BJ (cell line): ENCODE data around the gene GREM2. TPM values are rescaled to one million over a fixed set of nuclear protein-coding genes. Genes with fewer than 3 reads are reported as not detected.

Experiments used
- CTCF ChIA-PET: fragments of 350-600 bp; formaldehyde crosslinking; extraction: SDS; loops from one replicate; lab custom pipeline; 2021; ENCODE audit warnings: antibody characterized with exemption, inconsistent platforms; lab: Yijun Ruan, JAX
- POLR2A ChIA-PET: fragments of 300-600 bp; sonication (Branson Sonifier 250); formaldehyde crosslinking; extraction: SDS; loops from one replicate; lab custom pipeline; 2021; ENCODE audit warnings: antibody characterized with exemption; lab: Charles Lee
- DNase-seq: peaks from one replicate; pipeline ENCODE4 v3.0.0-alpha.2; 2011; ENCODE audit warnings: low read depth
- H3K27me3 ChIP-seq: 2 replicates; pipeline ENCODE4 v1.6.0; 2011; ENCODE audit warnings: low read length; ENCODE audit not compliant: control insufficient read depth, insufficient read depth
- H3K36me3 ChIP-seq: 2 replicates; pipeline ENCODE4 v1.5.1; 2011; ENCODE audit warnings: low read length; ENCODE audit not compliant: control insufficient read depth, insufficient read depth
- H3K4me3 ChIP-seq: 2 replicates; pipeline ENCODE4 v1.5.1; 2011; ENCODE audit warnings: low read depth, mild to moderate bottlenecking, control low read depth, low read length
- polyA plus RNA-seq: library from polyadenylated mRNA; depleted of rRNA; stranded (reverse); fragments of >200 nt; gene quantifications from 2 replicates; pipeline ENCODE4 v1.2.3, GENCODE V29; 2011
- TF ChIP-seq, protein P1 (sequence below): IDR thresholded peaks from 2 replicates; pipeline ENCODE4 v1.5.1; 2011; ENCODE audit warnings: low read depth, mild to moderate bottlenecking, control low read depth, inconsistent platforms, low read length, moderate library complexity; ENCODE audit not compliant: insufficient read depth

Gene GREM2
- polyA plus RNA-seq, 1 experiment, result 5.6 TPM

DNA sequence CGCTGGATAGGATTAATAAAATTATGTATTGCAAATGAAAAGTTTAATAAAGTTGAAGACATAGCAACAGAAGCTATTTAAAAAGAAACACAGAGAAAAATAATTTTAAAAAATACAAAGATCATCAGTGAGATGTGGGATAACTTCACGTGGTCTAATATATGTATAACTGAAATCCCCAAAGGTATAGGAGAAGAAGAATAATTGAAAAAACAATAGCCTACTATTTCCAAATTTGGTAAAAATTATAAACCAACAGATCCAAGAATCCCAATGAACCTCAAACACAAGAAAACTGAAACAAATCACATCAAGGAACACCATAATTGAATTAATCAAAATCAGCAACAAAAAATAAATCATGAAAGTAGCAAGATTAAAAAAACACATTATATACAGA lies 44.9 kb downstream of the GREM2 start:
- Histone ChIP-seq H3K27me3 (no peaks in the 10 kb centered on the region), H3K4me3 (no peak overlapping the region), H3K36me3 (no peaks in the 10 kb centered on the region)
- ChIA-PET POLR2A (no interaction called here), CTCF (no interaction called here)
- TF ChIP-seq, protein P1, sequence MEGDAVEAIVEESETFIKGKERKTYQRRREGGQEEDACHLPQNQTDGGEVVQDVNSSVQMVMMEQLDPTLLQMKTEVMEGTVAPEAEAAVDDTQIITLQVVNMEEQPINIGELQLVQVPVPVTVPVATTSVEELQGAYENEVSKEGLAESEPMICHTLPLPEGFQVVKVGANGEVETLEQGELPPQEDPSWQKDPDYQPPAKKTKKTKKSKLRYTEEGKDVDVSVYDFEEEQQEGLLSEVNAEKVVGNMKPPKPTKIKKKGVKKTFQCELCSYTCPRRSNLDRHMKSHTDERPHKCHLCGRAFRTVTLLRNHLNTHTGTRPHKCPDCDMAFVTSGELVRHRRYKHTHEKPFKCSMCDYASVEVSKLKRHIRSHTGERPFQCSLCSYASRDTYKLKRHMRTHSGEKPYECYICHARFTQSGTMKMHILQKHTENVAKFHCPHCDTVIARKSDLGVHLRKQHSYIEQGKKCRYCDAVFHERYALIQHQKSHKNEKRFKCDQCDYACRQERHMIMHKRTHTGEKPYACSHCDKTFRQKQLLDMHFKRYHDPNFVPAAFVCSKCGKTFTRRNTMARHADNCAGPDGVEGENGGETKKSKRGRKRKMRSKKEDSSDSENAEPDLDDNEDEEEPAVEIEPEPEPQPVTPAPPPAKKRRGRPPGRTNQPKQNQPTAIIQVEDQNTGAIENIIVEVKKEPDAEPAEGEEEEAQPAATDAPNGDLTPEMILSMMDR, result no peak
- DNase-seq, result no peak

DNA sequence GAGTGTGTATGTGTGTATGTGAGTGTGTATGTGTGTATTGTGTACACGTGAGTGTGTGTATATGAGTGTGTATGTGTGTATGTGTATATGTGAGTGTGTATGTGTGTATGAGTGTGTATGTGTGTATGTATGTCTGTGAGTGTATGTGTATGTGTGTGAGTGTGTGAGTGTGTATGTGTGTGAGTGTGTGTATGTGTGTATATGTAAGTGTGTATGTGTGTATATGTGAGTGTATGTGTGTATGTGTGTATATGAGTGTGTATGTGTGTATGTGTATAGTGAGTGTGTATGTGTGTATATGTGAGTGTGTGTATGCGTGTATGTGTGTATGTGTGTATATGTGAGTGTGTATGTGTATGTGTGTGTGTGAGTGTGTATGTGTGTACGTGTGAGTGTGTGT lies 49.2 kb downstream of the GREM2 start:
- no peak overlapping the region for H3K4me3 ChIP-seq
- no peaks in the 10 kb centered on the region for H3K36me3 ChIP-seq
- CTCF ChIA-PET, result interaction anchor here (1.5 kb wide), 1 partner anchor 13 kb away, joined by 3 read pairs; no protein-coding TSS in a partner anchor
- no peak for DNase-seq
- POLR2A ChIA-PET, result no interaction called here
- H3K27me3 ChIP-seq, result no peaks in the 10 kb centered on the region
- TF ChIP-seq, protein P1, result no peak

DNA sequence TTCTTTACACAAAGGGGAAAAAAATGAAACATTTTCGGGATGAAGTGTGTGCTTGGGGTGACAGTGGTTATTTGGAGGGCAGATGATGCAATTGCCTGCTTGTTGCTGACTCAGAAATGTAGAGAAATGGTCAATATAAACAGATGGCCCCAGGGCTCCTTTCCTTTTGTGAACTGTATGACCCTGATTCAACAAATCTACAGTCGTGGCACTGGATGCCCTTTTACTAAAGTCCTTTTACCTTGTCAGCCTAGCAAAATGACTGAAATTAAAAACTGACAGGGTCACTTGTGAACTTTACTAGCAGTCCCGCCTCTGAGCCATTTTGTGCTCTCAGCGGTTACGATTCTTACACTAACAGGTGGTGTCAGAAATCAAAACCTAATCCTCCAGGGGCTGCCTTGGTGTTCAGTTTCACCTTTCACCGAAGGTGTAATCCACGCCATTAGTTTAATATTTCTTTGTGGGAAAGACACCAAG lies 49.8 kb downstream of the GREM2 start:
- H3K4me3 ChIP-seq, result no peak overlapping the region
- ChIA-PET POLR2A (no interaction called here), CTCF (no interaction called here)
- no peak for DNase-seq
- no peaks in the 10 kb centered on the region for H3K27me3 ChIP-seq
- H3K36me3 ChIP-seq, result no peaks in the 10 kb centered on the region
- TF ChIP-seq, protein P1, result no peak

DNA sequence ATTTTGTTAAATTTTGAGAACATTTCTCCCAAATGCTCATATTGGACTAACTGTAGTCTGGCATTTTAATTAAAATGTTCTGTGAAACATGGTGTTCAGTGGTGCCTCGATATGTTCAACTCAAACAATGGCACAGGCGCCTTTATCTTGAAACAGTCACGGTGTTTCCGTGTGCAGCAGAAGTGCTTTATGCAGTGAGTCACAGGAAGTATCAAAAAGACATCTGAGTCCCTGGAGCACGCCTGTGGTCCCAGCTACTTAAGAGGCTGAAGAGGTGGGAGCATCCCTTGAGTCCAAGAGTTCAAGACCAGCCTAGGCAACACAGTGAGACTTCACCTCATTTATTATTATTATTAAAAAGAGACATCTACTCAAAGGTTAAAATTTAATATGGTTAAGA lies 52.2 kb downstream of the GREM2 start:
- DNase-seq, result no peak
- CTCF ChIA-PET, result no interaction called here
- TF ChIP-seq, protein P1, result no peak

DNA sequence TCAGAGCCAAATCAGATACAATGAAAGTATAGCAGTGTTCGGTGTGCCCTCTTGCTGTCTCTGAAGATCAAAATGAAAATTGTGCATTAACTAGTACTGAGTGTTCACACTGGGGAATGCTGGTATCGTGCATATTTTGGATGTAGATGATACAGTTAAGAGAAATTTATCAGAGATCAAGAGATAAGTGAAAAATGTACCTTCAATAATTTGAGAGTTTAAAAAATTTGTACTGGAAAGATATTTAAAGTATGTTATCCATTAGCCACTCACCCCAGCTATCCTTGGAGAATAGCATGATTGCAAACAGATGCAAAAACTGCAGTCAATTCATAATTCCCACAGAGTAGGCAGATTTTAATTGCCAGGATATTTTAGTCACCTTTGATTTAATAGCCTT lies 56.4 kb downstream of the GREM2 start:
- Histone ChIP-seq H3K4me3 (no peak overlapping the region), H3K36me3 (no peaks in the 10 kb centered on the region), H3K27me3 (no peaks in the 10 kb centered on the region)
- ChIA-PET POLR2A (no interaction called here), CTCF (no interaction called here)
- DNase-seq, result no peak
- TF ChIP-seq, protein P1, result no peak

More for the DNA sequence above, 52.2 kb downstream of the GREM2 start:
- Histone ChIP-seq H3K27me3 (no peaks in the 10 kb centered on the region), H3K36me3 (no peaks in the 10 kb centered on the region), H3K4me3 (no peak overlapping the region)
- POLR2A ChIA-PET, result interaction anchor here (0.6 kb wide), 1 partner anchor 215 kb away, joined by 4 read pairs; no protein-coding TSS in a partner anchor
